Neural progenitor cell (in vitro differentiated cells): ENCODE results near the gene ATP13A3. TPM values are rescaled to one million over a fixed set of nuclear protein-coding genes. Genes with fewer than 3 reads are reported as not detected.

Experiments
- DNase-seq: peaks from one replicate; pipeline ENCODE4 v3.0.0-alpha.2; 2016; ENCODE audit warnings: low spot score
- H2AFZ ChIP-seq: fragments of 200-600 bp; sonication (generic); replicated peaks from 2 replicates; pipeline ENCODE4 v1.6.1; 2016; ENCODE audit warnings: antibody characterized with exemption
- H3F3A ChIP-seq: fragments of 200-600 bp; sonication (generic); 2 replicates; pipeline ENCODE4 v1.6.1; 2016; ENCODE audit warnings: antibody characterized with exemption, low read depth
- H3K27ac ChIP-seq: fragments of 200-600 bp; sonication (generic); 2 replicates; pipeline ENCODE4 v1.5.1; 2016; ENCODE audit warnings: mild to moderate bottlenecking
- H3K27me3 ChIP-seq: fragments of 200-600 bp; sonication (generic); 2 replicates; pipeline ENCODE4 v1.6.1; 2016; ENCODE audit warnings: mild to moderate bottlenecking, moderate library complexity
- H3K36me3 ChIP-seq: fragments of 200-600 bp; sonication (generic); 2 replicates; pipeline ENCODE4 v1.5.1; 2016
- H3K4me1 ChIP-seq: fragments of 200-600 bp; sonication (generic); 2 replicates; pipeline ENCODE4 v1.6.1; 2016; ENCODE audit warnings: mixed run types
- H3K4me2 ChIP-seq: fragments of 200-600 bp; sonication (generic); 2 replicates; pipeline ENCODE4 v1.6.1; 2016
- H3K4me3 ChIP-seq: fragments of 200-600 bp; sonication (generic); 2 replicates; pipeline ENCODE4 v1.5.1; 2016
- H3K79me2 ChIP-seq: fragments of 200-600 bp; sonication (generic); 2 replicates; pipeline ENCODE4 v1.6.1; 2016; ENCODE audit warnings: low read depth
- H3K9ac ChIP-seq: fragments of 200-600 bp; sonication (generic); 2 replicates; pipeline ENCODE4 v1.6.1; 2016
- H3K9me3 ChIP-seq: fragments of 200-600 bp; sonication (generic); 2 replicates; pipeline ENCODE4 v1.5.1; 2016; ENCODE audit warnings: low read depth
- H4K20me1 ChIP-seq: fragments of 200-600 bp; sonication (generic); 2 replicates; pipeline ENCODE4 v1.6.1; 2016; ENCODE audit warnings: low read depth
- H3K27ac Mint-ChIP-seq: 3 replicates; pipeline ENCODE4 v1.8.0; 2021; ENCODE audit warnings: mixed read lengths
- H3K27me3 Mint-ChIP-seq: 2 replicates; pipeline ENCODE4 v1.8.0; 2022; ENCODE audit warnings: low read depth, mild to moderate bottlenecking, inconsistent platforms, moderate library complexity, mixed read lengths; ENCODE audit not compliant: insufficient read depth
- H3K36me3 Mint-ChIP-seq: 3 replicates; pipeline ENCODE4 v1.8.0; 2021; ENCODE audit warnings: mixed read lengths
- H3K4me1 Mint-ChIP-seq: 3 replicates; pipeline ENCODE4 v1.8.0; 2021; ENCODE audit warnings: mixed read lengths
- H3K4me3 Mint-ChIP-seq: 3 replicates; pipeline ENCODE4 v1.8.0; 2021; ENCODE audit warnings: mild to moderate bottlenecking, moderate library complexity, mixed read lengths
- H3K9me3 Mint-ChIP-seq: 3 replicates; pipeline ENCODE4 v1.8.0; 2020; ENCODE audit warnings: mixed read lengths
- EZH2 ChIP-seq: fragments of 200-600 bp; sonication (generic); IDR thresholded peaks from 2 replicates; pipeline ENCODE4 v1.6.1; 2017; ENCODE audit warnings: antibody characterized with exemption, mild to moderate bottlenecking, moderate library complexity
- EZH2phosphoT487 ChIP-seq: fragments of 200-600 bp; sonication (generic); IDR thresholded peaks from 2 replicates; pipeline ENCODE4 v1.6.1; 2017; ENCODE audit warnings: antibody characterized with exemption
- total RNA-seq: library from RNA; depleted of rRNA; stranded (reverse); fragments of >200 nt; gene quantifications from 2 replicates; pipeline ENCODE4 v1.2.3, GENCODE V29; 2015; ENCODE audit warnings: low replicate concordance
- TF ChIP-seq, protein P1 (sequence below): fragments of 200-600 bp; sonication (generic); IDR thresholded peaks from 2 replicates; pipeline ENCODE4 v1.5.1; 2017; ENCODE audit warnings: antibody characterized with exemption, mild to moderate bottlenecking

The ATP13A3 gene
- total RNA-seq, 1 donor from 2014 or later = 105 TPM

GRCh38 chr3:194460566-194460965 lies 26.2 kb downstream of the ATP13A3 start:
- H3K27me3 Mint-ChIP-seq = no peaks in the 10 kb centered on the region
- H3K36me3 Mint-ChIP-seq = peaks cover 19% of the 10 kb centered on the region
- H3K4me1 Mint-ChIP-seq = no peaks in the 10 kb centered on the region
- Histone ChIP-seq H4K20me1 (no peaks in the 10 kb centered on the region), H3K27me3 (no peaks in the 10 kb centered on the region), H3K27ac (no peak overlapping the region), H3K9ac (no peak overlapping the region), H3K4me2 (no peak overlapping the region), H3K36me3 (peaks cover 17% of the 10 kb centered on the region), H3K4me3 (no peak overlapping the region), H3K4me1 (no peaks in the 10 kb centered on the region), H3K9me3 (no peaks in the 10 kb centered on the region), H3K79me2 (peaks cover 51% of the 10 kb centered on the region), H3F3A (peaks cover 1% of the 10 kb centered on the region), H2AFZ (no peak overlapping the region)
- no peak for DNase-seq
- no peak overlapping the region for H3K4me3 Mint-ChIP-seq
- TF ChIP-seq, protein P1, sequence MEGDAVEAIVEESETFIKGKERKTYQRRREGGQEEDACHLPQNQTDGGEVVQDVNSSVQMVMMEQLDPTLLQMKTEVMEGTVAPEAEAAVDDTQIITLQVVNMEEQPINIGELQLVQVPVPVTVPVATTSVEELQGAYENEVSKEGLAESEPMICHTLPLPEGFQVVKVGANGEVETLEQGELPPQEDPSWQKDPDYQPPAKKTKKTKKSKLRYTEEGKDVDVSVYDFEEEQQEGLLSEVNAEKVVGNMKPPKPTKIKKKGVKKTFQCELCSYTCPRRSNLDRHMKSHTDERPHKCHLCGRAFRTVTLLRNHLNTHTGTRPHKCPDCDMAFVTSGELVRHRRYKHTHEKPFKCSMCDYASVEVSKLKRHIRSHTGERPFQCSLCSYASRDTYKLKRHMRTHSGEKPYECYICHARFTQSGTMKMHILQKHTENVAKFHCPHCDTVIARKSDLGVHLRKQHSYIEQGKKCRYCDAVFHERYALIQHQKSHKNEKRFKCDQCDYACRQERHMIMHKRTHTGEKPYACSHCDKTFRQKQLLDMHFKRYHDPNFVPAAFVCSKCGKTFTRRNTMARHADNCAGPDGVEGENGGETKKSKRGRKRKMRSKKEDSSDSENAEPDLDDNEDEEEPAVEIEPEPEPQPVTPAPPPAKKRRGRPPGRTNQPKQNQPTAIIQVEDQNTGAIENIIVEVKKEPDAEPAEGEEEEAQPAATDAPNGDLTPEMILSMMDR = no peak
- TF ChIP-seq EZH2phosphoT487 (no peak), EZH2 (no peak)
- H3K9me3 Mint-ChIP-seq = peaks cover 5% of the 10 kb centered on the region
- H3K27ac Mint-ChIP-seq = no peak overlapping the region

DNA sequence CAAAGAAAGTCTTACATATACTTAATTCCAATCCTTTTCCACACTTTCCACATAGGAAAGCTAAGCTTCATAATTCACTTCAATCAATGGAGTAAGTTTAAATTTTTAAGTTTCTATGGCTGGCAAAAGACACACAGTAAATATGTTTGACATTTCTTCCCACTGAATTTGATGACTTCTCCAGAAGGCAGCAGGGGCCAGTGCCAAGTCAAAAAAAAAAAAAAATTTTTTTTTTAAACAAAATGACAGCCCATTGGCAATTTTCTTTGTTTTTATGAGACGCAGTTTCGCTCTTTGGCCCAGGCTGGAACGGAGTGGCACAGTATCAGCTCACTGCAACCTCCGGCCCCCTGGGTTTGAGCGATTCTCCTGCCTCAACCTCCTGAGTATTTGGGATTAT lies 28.7 kb downstream of the ATP13A3 start:
- no peak overlapping the region for H2AFZ ChIP-seq
- H3K79me2 ChIP-seq = peaks cover 27% of the 10 kb centered on the region
- no peak overlapping the region for H3K27ac Mint-ChIP-seq
- H3K36me3 ChIP-seq = peaks cover 27% of the 10 kb centered on the region
- H3K4me3 ChIP-seq = no peak overlapping the region
- no peak overlapping the region for H3K27ac ChIP-seq
- H3K4me1 ChIP-seq = no peaks in the 10 kb centered on the region
- H3K4me2 ChIP-seq = no peak overlapping the region
- H3K27me3 ChIP-seq = no peaks in the 10 kb centered on the region
- H3K9ac ChIP-seq = no peak overlapping the region
- H3F3A ChIP-seq = peaks cover 3% of the 10 kb centered on the region
- H3K9me3 Mint-ChIP-seq = peaks cover 3% of the 10 kb centered on the region
- TF ChIP-seq, protein P1 = peak; percentile 5
- TF ChIP-seq EZH2phosphoT487 = no peak
- no peak for TF ChIP-seq EZH2
- H3K4me3 Mint-ChIP-seq = no peak overlapping the region
- no peaks in the 10 kb centered on the region for H3K27me3 Mint-ChIP-seq
- no peak for DNase-seq
- no peaks in the 10 kb centered on the region for H3K4me1 Mint-ChIP-seq
- no peaks in the 10 kb centered on the region for H3K9me3 ChIP-seq
- peaks cover 17% of the 10 kb centered on the region for H3K36me3 Mint-ChIP-seq
- peaks cover 3% of the 10 kb centered on the region for H4K20me1 ChIP-seq

DNA sequence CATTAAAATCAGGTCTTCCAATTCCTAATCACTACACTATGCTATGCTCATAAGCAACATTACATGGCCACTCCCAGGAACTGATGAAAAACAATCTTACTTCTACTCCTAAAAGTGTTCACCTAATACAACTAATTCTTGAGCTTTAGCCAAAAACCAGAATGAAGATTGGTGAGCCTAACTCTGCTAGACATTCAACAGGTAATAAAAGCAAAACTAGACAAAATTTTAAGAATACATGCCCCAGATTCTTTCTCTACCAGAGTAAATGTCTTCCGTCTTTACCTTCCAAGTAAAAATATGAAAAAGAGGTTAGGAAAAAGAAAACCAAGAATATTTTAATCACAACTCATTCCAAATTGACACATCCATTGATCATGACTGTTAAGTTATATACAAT lies 31.3 kb downstream of the ATP13A3 start:
- no peak overlapping the region for H2AFZ ChIP-seq
- H3K4me2 ChIP-seq = no peak overlapping the region
- H3K9ac ChIP-seq = no peak overlapping the region
- no peak overlapping the region for H3K4me3 ChIP-seq
- H3K27me3 ChIP-seq = no peaks in the 10 kb centered on the region
- no peaks in the 10 kb centered on the region for H3K4me1 ChIP-seq
- no peaks in the 10 kb centered on the region for H3K9me3 Mint-ChIP-seq
- no peaks in the 10 kb centered on the region for H3K4me1 Mint-ChIP-seq
- H3K4me3 Mint-ChIP-seq = no peak overlapping the region
- H3K79me2 ChIP-seq = peaks cover under 1% of the 10 kb centered on the region
- peaks cover 27% of the 10 kb centered on the region for H3K36me3 ChIP-seq
- no peak overlapping the region for H3K27ac Mint-ChIP-seq
- H3K27me3 Mint-ChIP-seq = no peaks in the 10 kb centered on the region
- no peak overlapping the region for H3K27ac ChIP-seq
- peaks cover 21% of the 10 kb centered on the region for H3K36me3 Mint-ChIP-seq
- peaks cover 7% of the 10 kb centered on the region for H3F3A ChIP-seq
- H3K9me3 ChIP-seq = no peaks in the 10 kb centered on the region
- H4K20me1 ChIP-seq = peaks cover 3% of the 10 kb centered on the region
- TF ChIP-seq, protein P1 = no peak
- TF ChIP-seq EZH2phosphoT487 = no peak
- DNase-seq = no peak
